ENCODE measurements around the gene CTDP1. TPM values are rescaled to one million over a fixed set of nuclear protein-coding genes. Genes with fewer than 3 reads are reported as not detected.

CTDP1 gene
- total RNA-seq, 1 donor from 2014 or later, result 23.3 TPM

- Histone ChIP-seq H3K27me3 (no peaks in the 10 kb centered on the region), H3K4me1 (no peaks in the 10 kb centered on the region), H3K36me3 (peaks cover 0 to 35% of the 10 kb centered on the region in 2 donors), H3K4me3 (no peak overlapping the region), H3K9me3 (no peaks in the 10 kb centered on the region), H3K27ac (no peak overlapping the region)
- TF ChIP-seq CTCF (IDR thresholded peaks at IDR 0.05), result no peak
- TF ChIP-seq POLR2A (IDR thresholded peaks at IDR 0.05), result no peak
- TF ChIP-seq POLR2AphosphoS5 (IDR thresholded peaks at IDR 0.05; ENCODE audit: insufficient read depth in 1 of 2, low read depth in 1 of 2), result no peak
- intact Hi-C loops (cut with DNase I), result no loop called here
- no peak for DNase-seq (ENCODE audit: extremely low spot score in 2 of 2)
Observed at GRCh38 chr18:79706006-79706405, 26.4 kb downstream of the CTDP1 start.

GRCh38 chr18:79706658-79707057 lies 27.1 kb downstream of the CTDP1 start:
- no peak for TF ChIP-seq POLR2AphosphoS5 (IDR thresholded peaks at IDR 0.05; ENCODE audit: insufficient read depth in 1 of 2, low read depth in 1 of 2)
- no peaks in the 10 kb centered on the region for H3K9me3 ChIP-seq
- no peak overlapping the region for H3K4me3 ChIP-seq
- H3K4me1 ChIP-seq, result no peaks in the 10 kb centered on the region
- H3K27ac ChIP-seq, result no peak overlapping the region
- intact Hi-C loops (cut with DNase I), result no loop called here
- H3K36me3 ChIP-seq, result peaks cover 0 to 40% of the 10 kb centered on the region in 2 donors
- DNase-seq (ENCODE audit: extremely low spot score in 2 of 2), result no peak
- no peaks in the 10 kb centered on the region for H3K27me3 ChIP-seq

GRCh38 chr18:79707239-79707638 lies 27.6 kb downstream of the CTDP1 start:
- H3K4me3 ChIP-seq, result no peak overlapping the region
- intact Hi-C loops (cut with DNase I), result no loop called here
- no peak for TF ChIP-seq POLR2A (IDR thresholded peaks at IDR 0.05)
- no peak for TF ChIP-seq POLR2AphosphoS5 (IDR thresholded peaks at IDR 0.05; ENCODE audit: insufficient read depth in 1 of 2, low read depth in 1 of 2)
- no peak for TF ChIP-seq CTCF (IDR thresholded peaks at IDR 0.05)
- H3K27me3 ChIP-seq, result no peaks in the 10 kb centered on the region
- no peak overlapping the region for H3K27ac ChIP-seq
- H3K36me3 ChIP-seq, result peaks cover 0 to 41% of the 10 kb centered on the region in 2 donors
- DNase-seq (ENCODE audit: extremely low spot score in 2 of 2), result no peak
- no peaks in the 10 kb centered on the region for H3K9me3 ChIP-seq
- H3K4me1 ChIP-seq, result no peaks in the 10 kb centered on the region

- TF ChIP-seq CTCF (IDR thresholded peaks at IDR 0.05) (no peak), POLR2AphosphoS5 (IDR thresholded peaks at IDR 0.05; ENCODE audit: insufficient read depth in 1 of 2, low read depth in 1 of 2) (no peak), POLR2A (IDR thresholded peaks at IDR 0.05) (no peak)
- H3K27ac ChIP-seq, result no peak overlapping the region
- H3K4me1 ChIP-seq, result no peaks in the 10 kb centered on the region
- intact Hi-C loops (cut with DNase I), result no loop called here
- no peaks in the 10 kb centered on the region for H3K9me3 ChIP-seq
- H3K4me3 ChIP-seq, result no peak overlapping the region
- H3K27me3 ChIP-seq, result no peaks in the 10 kb centered on the region
- peaks cover 0 to 46% of the 10 kb centered on the region in 2 donors for H3K36me3 ChIP-seq
- no peak for DNase-seq (ENCODE audit: extremely low spot score in 2 of 2)
Observed at GRCh38 chr18:79707671-79708070, 28.1 kb downstream of the CTDP1 start.

GRCh38 chr18:79708412-79708811 lies 28.8 kb downstream of the CTDP1 start:
- Histone ChIP-seq H3K4me3 (no peak overlapping the region), H3K36me3 (peaks cover 0 to 53% of the 10 kb centered on the region in 2 donors), H3K27me3 (no peaks in the 10 kb centered on the region), H3K27ac (no peak overlapping the region), H3K4me1 (no peaks in the 10 kb centered on the region), H3K9me3 (no peaks in the 10 kb centered on the region)
- TF ChIP-seq CTCF (IDR thresholded peaks at IDR 0.05) (no peak), POLR2AphosphoS5 (IDR thresholded peaks at IDR 0.05; ENCODE audit: insufficient read depth in 1 of 2, low read depth in 1 of 2) (no peak), POLR2A (IDR thresholded peaks at IDR 0.05) (no peak)
- no peak for DNase-seq (ENCODE audit: extremely low spot score in 2 of 2)
- intact Hi-C loops (cut with DNase I), result no loop called here
